Endothelial cell of umbilical vein (primary cell): ENCODE measurements around the gene ABHD17A. TPM values are rescaled to one million over a fixed set of nuclear protein-coding genes. Genes with fewer than 3 reads are reported as not detected.

Experiments used
- BruUV-seq: library from RNA; stranded (reverse); fragments of 400-500 nt; replicated peaks from 2 replicates; lab custom pipeline; 2021; lab: Mats Ljungman, UMichigan
- CTCF ChIA-PET: fragments of 300-600, 350-600 bp; sonication (Branson Sonifier 250); formaldehyde crosslinking; loops from one replicate; lab custom pipeline; 2021; ENCODE audit warnings: antibody characterized with exemption, inconsistent platforms; lab: Charles Lee
- POLR2A ChIA-PET: fragments of 300-600, 350-600 bp; sonication (Branson Sonifier 250); formaldehyde crosslinking; loops from one replicate; lab custom pipeline; 2021; ENCODE audit warnings: antibody characterized with exemption, inconsistent platforms; lab: Charles Lee
- DNase-seq: peaks from one replicate; pipeline ENCODE4 v3.0.0-alpha.2; 2011; ENCODE audit warnings: low read depth, low spot score
- FAIRE-seq: peaks from 2 replicates; lab custom pipeline; 2011; peaks lifted over from hg19 to GRCh38; lab: Jason Lieb, UNC
- H2AFZ ChIP-seq: 2 replicates; pipeline ENCODE4 v1.6.0; 2012; ENCODE audit warnings: low read depth, low read length, control low read depth, inconsistent platforms
- H3K27ac ChIP-seq: 2 replicates; pipeline ENCODE4 v1.5.1; 2011; ENCODE audit warnings: low read depth, mild to moderate bottlenecking, control low read depth, low read length, moderate library complexity; ENCODE audit not compliant: insufficient read depth
- H3K27me3 ChIP-seq, 2 experiments: 2 replicates each; pipeline versions ENCODE4 v1.6.0 to v1.6.1; 2011; ENCODE audit warnings: low read length in 2 of 2, mixed read lengths in 1 of 2; ENCODE audit not compliant: control insufficient read depth in 2 of 2, insufficient read depth in 2 of 2
- H3K36me3 ChIP-seq, 2 experiments: 2 replicates in 1 of 2; 3 replicates in 1 of 2; pipeline ENCODE4 v1.5.1; 2011; ENCODE audit warnings: low read length in 2 of 2, mild to moderate bottlenecking in 1 of 2, moderate library complexity in 1 of 2; ENCODE audit not compliant: control insufficient read depth in 2 of 2, insufficient read depth in 2 of 2; ENCODE audit errors: extremely low read depth in 1 of 2
- H3K4me1 ChIP-seq: 3 replicates; pipeline ENCODE4 v1.5.1; 2011; ENCODE audit warnings: mild to moderate bottlenecking, low read length; ENCODE audit not compliant: control insufficient read depth, insufficient read depth; ENCODE audit errors: extremely low read depth
- H3K4me2 ChIP-seq: 2 replicates; pipeline ENCODE4 v1.6.1; 2011; ENCODE audit warnings: low read length, control low read depth, mixed read lengths; ENCODE audit not compliant: insufficient read depth
- H3K4me3 ChIP-seq, 3 experiments: fragments of 200-600 bp in 1 of 3; sonication (generic), shearing (Covaris generic) in 1 of 3; replicated peaks in 1 of 3; 2 replicates each; pipeline ENCODE4 v1.5.1; 2011 to 2016; ENCODE audit warnings: control low read depth in 3 of 3, low read length in 3 of 3, mild to moderate bottlenecking in 2 of 3, inconsistent platforms in 1 of 3, low read depth in 1 of 3, moderate library complexity in 1 of 3; ENCODE audit not compliant: insufficient read depth in 1 of 3
- H3K79me2 ChIP-seq: 2 replicates; pipeline ENCODE4 v1.6.0; 2012; ENCODE audit warnings: low read length, inconsistent platforms; ENCODE audit not compliant: control insufficient read depth, insufficient read depth
- H3K9ac ChIP-seq: replicated peaks from 2 replicates; pipeline ENCODE3; 2011; ENCODE audit warnings: low read length, control low read depth; ENCODE audit not compliant: insufficient read depth; ENCODE audit errors: extremely low read depth
- H3K9me1 ChIP-seq: replicated peaks from 3 replicates; pipeline ENCODE4 v1.6.0; 2011; ENCODE audit warnings: mild to moderate bottlenecking, low read length; ENCODE audit not compliant: control insufficient read depth, insufficient read depth; ENCODE audit errors: extremely low read depth
- H3K9me3 ChIP-seq: replicated peaks from 2 replicates; pipeline ENCODE4 v1.5.1; 2012; ENCODE audit warnings: low read length, inconsistent platforms; ENCODE audit not compliant: control insufficient read depth, insufficient read depth
- H4K20me1 ChIP-seq: replicated peaks from 2 replicates; pipeline ENCODE3; 2011; ENCODE audit warnings: mild to moderate bottlenecking, low read length; ENCODE audit not compliant: control insufficient read depth, insufficient read depth; ENCODE audit errors: extremely low read depth
- EZH2 ChIP-seq: IDR thresholded peaks from 2 replicates; pipeline ENCODE4 v1.6.1; 2012; ENCODE audit warnings: borderline replicate concordance, low read depth, mild to moderate bottlenecking, moderate library complexity, low read length, inconsistent platforms; ENCODE audit not compliant: severe bottlenecking
- FOS ChIP-seq: IDR thresholded peaks from 2 replicates; pipeline ENCODE4 v1.6.1; 2011; ENCODE audit warnings: mild to moderate bottlenecking, low read length, moderate library complexity, borderline replicate concordance; ENCODE audit not compliant: insufficient read depth
- GATA2 ChIP-seq: IDR thresholded peaks from 2 replicates; pipeline ENCODE4 v1.7.0; 2011; ENCODE audit warnings: low read depth, mild to moderate bottlenecking, moderate library complexity, mixed read lengths, low read length; ENCODE audit not compliant: insufficient read length, insufficient read depth
- JUN ChIP-seq: IDR thresholded peaks from 2 replicates; pipeline ENCODE4 v1.6.1; 2011; ENCODE audit warnings: borderline replicate concordance, low read depth; ENCODE audit not compliant: insufficient read length, insufficient read depth
- MYC ChIP-seq: IDR thresholded peaks from one replicate; pipeline ENCODE4 v1.6.1; 2011; ENCODE audit warnings: mild to moderate bottlenecking, low read depth, low read length
- POLR2A ChIP-seq: IDR thresholded peaks from 2 replicates; pipeline ENCODE4 v1.6.1; 2012; ENCODE audit warnings: low read depth, mild to moderate bottlenecking, control low read depth, low read length
- POLR2AphosphoS5 ChIP-seq: IDR thresholded peaks from 2 replicates; pipeline ENCODE4 v1.6.1; 2012; ENCODE audit warnings: low read depth, mild to moderate bottlenecking, control low read depth, low read length, moderate library complexity; ENCODE audit not compliant: insufficient read depth
- dilution Hi-C: fragments of 300-500 bp; cut with MboI; formaldehyde crosslinking; loops from one replicate; pipeline ENCODE4 v1.15.0; 2019; ENCODE audit warnings: low sequenced_read_pairs; ENCODE audit not compliant: extremely low pct_ligation_motif_present
- intact Hi-C: fragments of 100-400 bp; cut with micrococcal nuclease; formaldehyde crosslinking; loops from one replicate; pipeline ENCODE4 v1.10.0; 2022
- polyA plus RNA-seq, 4 experiments: library from polyadenylated mRNA; depleted of rRNA in 3 of 4; stranded (reverse) in 3 of 4; unstranded in 1 of 4; fragments of >200 nt; gene quantifications; 2 replicates each; pipeline versions ENCODE4 v1.2.1 to v1.2.3, GENCODE V29; 2011 to 2012; ENCODE audit warnings: missing spikeins in 1 of 4
- total RNA-seq: library from RNA; stranded (reverse); gene quantifications from 2 replicates; pipeline ENCODE4 v1.2.3, GENCODE V29; 2021
- TF ChIP-seq, protein P1 (sequence below), 2 donors: IDR thresholded peaks; 1 replicate in 1 of 2; 2 replicates in 1 of 2; pipeline ENCODE4 v1.5.1; 2011; ENCODE audit warnings: low read length in 2 of 2, mild to moderate bottlenecking in 2 of 2, moderate library complexity in 2 of 2, control low read depth in 1 of 2, inconsistent platforms in 1 of 2, low read depth in 1 of 2; ENCODE audit not compliant: insufficient read depth in 1 of 2; ENCODE audit errors: extremely low read depth in 1 of 2
- TF ChIP-seq, protein P2 (sequence below): IDR thresholded peaks from 2 replicates; pipeline ENCODE4 v1.6.1; 2011; ENCODE audit not compliant: insufficient read depth, insufficient read length

The ABHD17A gene
- total and polyA plus RNA-seq, 2 donors (not counting 3 experiments of a cell fraction or from before 2014, with no cell fraction given): 89.8 to 143 TPM

DNA sequence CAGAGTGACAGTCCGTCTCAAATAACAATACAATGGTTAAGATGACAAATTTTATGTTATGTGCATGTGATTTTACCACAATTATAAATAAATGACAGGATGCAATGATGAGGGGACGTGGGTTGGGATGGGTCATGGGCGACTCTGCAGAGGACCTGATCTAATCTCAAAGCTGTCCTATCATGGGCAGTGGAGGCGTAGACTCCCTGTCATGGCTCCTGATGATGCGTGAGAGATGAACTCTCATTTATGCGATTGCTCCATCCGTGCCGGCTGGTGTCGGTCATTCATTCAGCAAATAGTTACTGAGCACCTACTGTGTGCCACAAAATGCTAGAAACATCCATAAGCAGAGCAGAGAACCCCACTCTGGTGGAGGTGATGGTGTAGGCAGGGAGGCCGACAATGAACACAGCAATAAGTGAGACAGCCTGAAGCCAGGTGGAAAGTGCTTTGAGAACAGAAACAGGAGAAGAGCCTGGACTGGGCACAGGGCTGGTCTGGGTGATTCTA is 35.4 kb downstream of the ABHD17A start:
- dilution Hi-C loops (no loop called here), intact Hi-C loops (no loop called here)
- ChIA-PET CTCF (interaction anchor here (1.3 to 1.7 kb wide), 2 partner anchors 12 to 15 kb away, joined by 4 to 9 read pairs; no protein-coding TSS in a partner anchor), POLR2A (no interaction called here)
- Histone ChIP-seq H3K9me3 (no peaks in the 10 kb centered on the region), H3K4me2 (no peak overlapping the region), H3K4me3 (no peak overlapping the region), H3K9ac (no peak overlapping the region), H3K4me1 (peaks cover 12% of the 10 kb centered on the region), H3K36me3 (peaks cover 0 to 2% of the 10 kb centered on the region in 2 experiments), H4K20me1 (no peaks in the 10 kb centered on the region), H3K9me1 (no peaks in the 10 kb centered on the region), H2AFZ (no peak overlapping the region), H3K27me3 (no peaks in the 10 kb centered on the region), H3K27ac (no peak overlapping the region), H3K79me2 (peaks cover 46% of the 10 kb centered on the region)
- DNase-seq (no peak), FAIRE-seq (no peak)
- TF ChIP-seq FOS: no peak
- TF ChIP-seq POLR2A: no peak
- TF ChIP-seq POLR2AphosphoS5: no peak
- TF ChIP-seq GATA2: no peak
- TF ChIP-seq EZH2: no peak
- TF ChIP-seq JUN: no peak
- TF ChIP-seq, protein P1, sequence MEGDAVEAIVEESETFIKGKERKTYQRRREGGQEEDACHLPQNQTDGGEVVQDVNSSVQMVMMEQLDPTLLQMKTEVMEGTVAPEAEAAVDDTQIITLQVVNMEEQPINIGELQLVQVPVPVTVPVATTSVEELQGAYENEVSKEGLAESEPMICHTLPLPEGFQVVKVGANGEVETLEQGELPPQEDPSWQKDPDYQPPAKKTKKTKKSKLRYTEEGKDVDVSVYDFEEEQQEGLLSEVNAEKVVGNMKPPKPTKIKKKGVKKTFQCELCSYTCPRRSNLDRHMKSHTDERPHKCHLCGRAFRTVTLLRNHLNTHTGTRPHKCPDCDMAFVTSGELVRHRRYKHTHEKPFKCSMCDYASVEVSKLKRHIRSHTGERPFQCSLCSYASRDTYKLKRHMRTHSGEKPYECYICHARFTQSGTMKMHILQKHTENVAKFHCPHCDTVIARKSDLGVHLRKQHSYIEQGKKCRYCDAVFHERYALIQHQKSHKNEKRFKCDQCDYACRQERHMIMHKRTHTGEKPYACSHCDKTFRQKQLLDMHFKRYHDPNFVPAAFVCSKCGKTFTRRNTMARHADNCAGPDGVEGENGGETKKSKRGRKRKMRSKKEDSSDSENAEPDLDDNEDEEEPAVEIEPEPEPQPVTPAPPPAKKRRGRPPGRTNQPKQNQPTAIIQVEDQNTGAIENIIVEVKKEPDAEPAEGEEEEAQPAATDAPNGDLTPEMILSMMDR (IDR thresholded peaks at IDR 0.05; ENCODE audit: extremely low read depth in 1 of 2, insufficient read depth in 1 of 2, low read depth in 1 of 2, low read length in 2 of 2): no peak
- TF ChIP-seq, protein P2, sequence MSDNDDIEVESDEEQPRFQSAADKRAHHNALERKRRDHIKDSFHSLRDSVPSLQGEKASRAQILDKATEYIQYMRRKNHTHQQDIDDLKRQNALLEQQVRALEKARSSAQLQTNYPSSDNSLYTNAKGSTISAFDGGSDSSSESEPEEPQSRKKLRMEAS: no peak
- TF ChIP-seq MYC: no peak
- no TSS peak for BruUV-seq
